HUDEP-2 (cell line): ENCODE measurements around the gene ARHGAP22.
A peak's percentile ranks its signal among the peaks of the same experiment; 100 is the strongest.

ENCODE experiments used
- DNase-seq, 76 experiments: peaks; one replicate each; lab custom pipeline; 2025; ENCODE audit not compliant: unreplicated experiment in 76 of 76; lab: John Stamatoyannopoulos, UW

The ARHGAP22 gene

GRCh38 chr10:48633381-48634197, 28.7 kb upstream of the ARHGAP22 start:
- DNase-seq, result no peak

- no peak for DNase-seq
Measured at GRCh38 chr10:48632166-48632565, 27.3 kb upstream of the ARHGAP22 start.

DNA sequence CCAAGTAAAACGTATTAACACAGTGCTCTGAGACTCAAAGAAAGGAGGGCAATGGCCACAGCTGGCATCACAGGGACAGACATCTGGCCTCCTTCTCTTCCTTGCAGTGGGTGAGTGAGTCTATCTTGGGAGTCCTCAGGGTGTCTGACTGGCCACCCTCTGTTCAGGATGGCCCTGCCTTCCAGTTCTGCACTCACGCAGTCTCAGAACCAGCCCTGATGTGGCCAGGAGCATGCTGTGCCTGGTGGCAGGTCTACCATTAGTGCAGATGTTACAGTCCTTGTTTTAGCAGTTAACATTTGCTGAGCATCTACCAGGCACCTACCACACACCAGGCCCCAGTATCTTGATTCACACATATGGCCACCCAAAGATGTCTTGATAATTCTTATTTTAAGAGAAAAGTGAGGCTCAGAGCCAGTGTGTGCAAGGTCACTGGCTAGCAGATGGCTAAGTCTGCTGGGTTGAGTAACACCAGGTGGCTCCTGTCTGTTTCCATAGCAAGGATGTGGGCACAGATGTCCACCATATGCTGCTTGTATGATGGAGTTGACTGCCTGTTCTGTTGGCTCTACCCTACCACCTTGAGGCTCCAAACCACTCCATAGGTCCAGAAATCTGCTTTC, 23.2 kb upstream of the ARHGAP22 start:
- DNase-seq, result no peak

GRCh38 chr10:48626986-48627731, 22.3 kb upstream of the ARHGAP22 start:
- DNase-seq, result no peak

- DNase-seq, result no peak
Measured at GRCh38 chr10:48626447-48626846, 21.6 kb upstream of the ARHGAP22 start.

DNA sequence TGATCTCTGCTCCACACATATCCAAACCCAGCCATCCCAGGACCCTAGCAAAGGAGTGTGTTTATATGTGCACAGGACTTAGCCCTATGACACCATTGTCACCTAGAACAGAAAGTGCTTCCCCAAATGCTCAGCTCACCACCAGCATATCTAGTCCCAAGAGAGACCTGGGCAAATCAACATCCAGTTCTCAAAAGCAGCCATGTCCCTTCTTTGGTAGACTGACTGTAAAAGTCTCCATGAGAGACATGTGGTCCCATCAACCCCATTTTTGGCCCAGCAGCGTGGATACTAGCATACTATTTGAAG, 20.9 kb upstream of the ARHGAP22 start:
- no peak for DNase-seq

DNA sequence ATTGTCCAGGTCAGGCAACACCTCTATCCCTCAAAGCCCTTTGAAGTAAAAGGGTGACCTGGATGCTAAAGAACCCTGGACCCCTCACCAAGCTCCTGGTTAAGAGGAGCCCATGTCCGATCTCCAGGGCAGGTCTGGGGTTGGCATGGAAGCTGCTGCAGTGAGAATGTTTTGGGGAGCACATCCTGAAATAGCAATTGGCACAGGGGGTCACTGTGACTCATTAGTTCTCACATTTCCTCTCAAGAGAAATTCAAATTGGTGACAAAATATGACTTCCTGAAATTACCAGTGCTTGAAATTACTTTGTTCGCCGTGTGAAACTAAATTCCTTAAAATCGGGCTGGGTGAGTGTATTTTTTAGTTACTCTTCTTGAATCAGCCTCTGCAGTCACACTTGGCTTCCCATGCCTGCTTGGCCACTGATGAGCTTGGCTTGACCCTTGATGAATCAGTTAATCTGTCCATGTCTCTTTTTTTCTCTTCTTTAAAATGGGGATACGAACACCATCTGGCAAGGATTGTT, 18.8 kb upstream of the ARHGAP22 start:
- no peak for DNase-seq

DNA sequence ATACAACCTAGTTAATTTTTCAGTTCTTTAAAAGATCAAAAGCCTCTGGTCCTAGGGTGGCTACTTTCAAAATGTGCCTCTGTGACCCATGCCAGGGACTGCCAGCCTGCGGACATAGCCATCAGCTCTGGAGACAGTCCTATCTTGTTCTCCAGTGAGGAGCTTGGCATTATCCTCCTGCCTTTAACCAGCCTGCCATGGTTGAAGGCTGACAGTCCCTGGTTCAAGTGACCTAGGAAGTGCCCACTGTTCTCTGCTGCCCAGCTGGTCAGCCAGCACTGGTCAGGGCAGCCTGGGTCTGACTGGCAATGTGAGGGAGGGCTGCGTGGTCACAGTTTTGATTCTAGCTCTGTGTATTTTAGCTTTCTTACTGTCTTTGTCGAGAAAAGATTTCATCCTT, 18.1 kb upstream of the ARHGAP22 start:
- DNase-seq, result no peak

- DNase-seq, result no peak
Measured at GRCh38 chr10:48620719-48621118, 15.8 kb upstream of the ARHGAP22 start.

GRCh38 chr10:48616436-48616835, 11.6 kb upstream of the ARHGAP22 start:
- no peak for DNase-seq

DNA sequence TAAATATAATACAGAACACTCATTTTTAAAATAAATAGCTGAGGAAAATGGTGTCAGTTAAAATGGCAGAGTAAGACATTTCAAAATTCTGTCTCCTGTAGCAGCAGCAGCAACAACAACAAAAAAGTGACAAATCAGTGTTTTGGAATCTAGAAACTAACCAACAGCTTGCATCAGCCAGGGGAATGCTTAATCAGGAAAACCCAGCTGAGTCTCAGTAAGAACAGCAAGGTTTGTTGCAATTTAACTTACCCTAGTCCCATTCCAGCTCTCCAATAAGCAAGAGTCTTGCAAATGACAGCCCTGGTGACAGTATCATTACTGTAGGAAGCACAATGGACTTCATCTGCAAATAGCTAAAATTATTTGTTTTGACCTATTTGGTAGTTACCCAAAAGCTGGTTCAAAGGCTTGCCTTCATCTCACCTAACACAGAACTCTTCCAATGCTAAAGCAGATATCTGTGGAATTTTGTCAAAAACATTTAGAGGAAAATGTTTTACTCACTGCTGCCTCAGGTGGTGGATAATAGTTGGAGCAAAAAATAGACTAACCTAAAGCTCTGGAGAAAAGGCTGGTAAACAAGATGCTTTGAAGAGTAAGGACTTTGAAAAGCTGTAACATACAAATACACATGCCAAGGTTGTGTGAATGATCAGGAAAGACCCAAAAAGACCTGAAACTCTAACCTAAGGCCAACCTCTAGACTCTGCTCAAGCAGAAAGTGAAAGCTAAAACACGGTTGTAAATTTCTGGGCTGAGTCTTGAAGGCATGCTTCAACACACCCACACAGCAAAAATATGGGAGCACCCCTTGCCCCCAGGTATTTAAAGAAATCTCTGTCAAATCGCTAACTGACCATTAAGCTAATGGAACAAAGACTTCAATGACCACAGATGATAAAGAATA, 9.9 kb upstream of the ARHGAP22 start:
- no peak for DNase-seq

DNA sequence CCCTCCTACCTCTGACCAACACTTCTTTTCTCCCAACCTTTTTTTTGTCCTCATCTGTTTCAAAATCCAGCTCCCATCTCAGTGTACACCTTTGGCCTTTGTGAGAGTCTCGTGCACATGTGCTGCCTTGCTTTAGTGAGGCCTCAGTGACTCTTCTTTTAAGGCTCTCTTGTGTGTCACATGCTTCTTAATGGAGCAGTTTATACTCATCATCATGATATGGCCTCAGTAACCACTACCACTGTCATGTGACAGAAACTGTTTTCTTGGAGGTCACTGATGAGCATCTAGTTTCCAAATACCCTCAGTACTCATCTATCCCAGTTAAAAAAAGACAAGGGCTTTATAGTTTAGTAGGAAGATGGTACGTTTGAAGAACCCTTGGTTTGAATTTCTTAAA, 8.1 kb upstream of the ARHGAP22 start:
- no peak for DNase-seq

- no peak for DNase-seq
Measured at GRCh38 chr10:48612236-48612943, 7.5 kb upstream of the ARHGAP22 start.

GRCh38 chr10:48611133-48611532, 6.3 kb upstream of the ARHGAP22 start:
- no peak for DNase-seq

GRCh38 chr10:48610585-48611093, 5.8 kb upstream of the ARHGAP22 start:
- DNase-seq, result no peak

GRCh38 chr10:48609899-48610584, 5.2 kb upstream of the ARHGAP22 start:
- DNase-seq, result no peak

- DNase-seq, result no peak
Measured at GRCh38 chr10:48609441-48609840, 4.6 kb upstream of the ARHGAP22 start.

GRCh38 chr10:48608976-48609375, 4.1 kb upstream of the ARHGAP22 start:
- DNase-seq, result no peak

- peak in 20 of 76 experiments; percentile 1 to 51 (median 8) for DNase-seq
Measured at GRCh38 chr10:48608279-48608681, 3.4 kb upstream of the ARHGAP22 start.
